ENCODE results near the gene SDK1. TPM values are rescaled to one million over a fixed set of nuclear protein-coding genes. Genes with fewer than 3 reads are reported as not detected.

Gene SDK1
- total and polyA plus RNA-seq, 10 of the 15 experiments (the other 5 are each of a cell fraction or from before 2014, with no cell fraction given): 0.14 to 0.33 TPM; not detected in 8

GRCh38 chr7:4000934-4001333 lies 699.9 kb downstream of the SDK1 start:
- SMC1A ChIA-PET (ENCODE audit: uncharacterized antibody, unreplicated experiment): no interaction called here
- intact Hi-C loops (cut with micrococcal nuclease; ENCODE audit: unreplicated experiment): no loop called here
- TF ChIP-seq NBN (IDR thresholded peaks at IDR 0.05) (no peak), ZNF592 (IDR thresholded peaks at IDR 0.05) (no peak), EED (IDR thresholded peaks at IDR 0.05; ENCODE audit: low read depth) (no peak), CHD2 (IDR thresholded peaks at IDR 0.05; ENCODE audit: borderline replicate concordance, low read depth, low read length) (no peak), SIX5 (IDR thresholded peaks at IDR 0.05; ENCODE audit: low read depth, low read length, severe bottlenecking) (no peak), PKNOX1 (IDR thresholded peaks at IDR 0.05) (no peak), FOS (IDR thresholded peaks at IDR 0.05; ENCODE audit: borderline replicate concordance, extremely low read depth, insufficient read length) (no peak), CTCF (IDR thresholded peaks at IDR 0.05 in 2 of 3, conservative IDR thresholded peaks at IDR 0.05 in 1 of 3; ENCODE audit: control insufficient read depth in 2 of 3, extremely low read depth in 1 of 3, insufficient read depth in 1 of 3, low read depth in 3 of 3, low read length in 3 of 3) (no peak), CREB1 (IDR thresholded peaks at IDR 0.05; ENCODE audit: low read depth) (no peak), USF1 (IDR thresholded peaks at IDR 0.05; ENCODE audit: borderline replicate concordance, extremely low read length, insufficient read depth, low read depth, low read length) (no peak), PRDM15 (CRISPR knock-in tag; IDR thresholded peaks at IDR 0.05) (no peak), CHD4 (IDR thresholded peaks at IDR 0.05) (no peak), STAT1 (conservative IDR thresholded peaks at IDR 0.05) (no peak)

More at GRCh38 chr7:4000934-4001333, 699.9 kb downstream of the SDK1 start:
- no TSS peak for BruUV-seq (replicated peaks)
- Histone ChIP-seq H3K4me1 (ENCODE audit: control insufficient read depth, insufficient read depth, low read length) (no peaks in the 10 kb centered on the region), H3K27ac (ENCODE audit: control insufficient read depth, insufficient read depth) (no peak overlapping the region), H3K27me3 (replicated peaks in 1 of 2; ENCODE audit: control insufficient read depth in 2 of 2, insufficient read depth in 2 of 2, low read length in 1 of 2) (no peaks in the 10 kb centered on the region), H4K20me1 (ENCODE audit: control insufficient read depth, insufficient read depth) (no peaks in the 10 kb centered on the region), H3K9ac (ENCODE audit: control insufficient read depth, insufficient read depth, low read length) (no peak overlapping the region), H3K4me3 (no peak overlapping the region), H2AFZ (ENCODE audit: control insufficient read depth, low read depth, low read length) (no peak overlapping the region), H3K9me3 (replicated peaks; ENCODE audit: control insufficient read depth, insufficient read depth, low read length) (no peaks in the 10 kb centered on the region; the same call in 2 of the 3 replicates), H3K79me2 (ENCODE audit: control insufficient read depth, insufficient read depth, low read length) (no peaks in the 10 kb centered on the region), H3K4me2 (ENCODE audit: control insufficient read depth, insufficient read depth) (no peak overlapping the region), H3K36me3 (ENCODE audit: control insufficient read depth in 2 of 2, insufficient read depth in 2 of 2, low read length in 1 of 2) (no peaks in the 10 kb centered on the region)
- RAD21 ChIA-PET (ENCODE audit: unreplicated experiment): no interaction called here
- ATAC-seq (no peak), FAIRE-seq (no peak), DNase-seq (ENCODE audit: low read depth, low spot score) (no peak)
- in situ Hi-C loops (cut with MboI): no loop called here
- POLR2A ChIA-PET: no interaction called here
- 23% methylated on average over 8 of the region's 8 CpGs for WGBS (ENCODE audit: insufficient coverage, insufficient replicate concordance, low lambda C conversion rate, missing lambda C conversion rate)
- CTCF ChIA-PET: no interaction called here

Data from GM12878 (cell line).